GM18511 (cell line): Measurements from ENCODE around the gene HMCES.
"Not testable (repeated sequence)": the region's sequence is repeated elsewhere in the genome, so short reads cannot be mapped to it uniquely, and the experiment has no call there.

ENCODE experiments used
- ATAC-seq: cut with Tn5 transposase; IDR thresholded peaks from one replicate; pipeline ENCODE4 v1.9.1; 2021; ENCODE audit warnings: mild to moderate bottlenecking, moderate library complexity; ENCODE audit not compliant: unreplicated experiment

HMCES gene

DNA sequence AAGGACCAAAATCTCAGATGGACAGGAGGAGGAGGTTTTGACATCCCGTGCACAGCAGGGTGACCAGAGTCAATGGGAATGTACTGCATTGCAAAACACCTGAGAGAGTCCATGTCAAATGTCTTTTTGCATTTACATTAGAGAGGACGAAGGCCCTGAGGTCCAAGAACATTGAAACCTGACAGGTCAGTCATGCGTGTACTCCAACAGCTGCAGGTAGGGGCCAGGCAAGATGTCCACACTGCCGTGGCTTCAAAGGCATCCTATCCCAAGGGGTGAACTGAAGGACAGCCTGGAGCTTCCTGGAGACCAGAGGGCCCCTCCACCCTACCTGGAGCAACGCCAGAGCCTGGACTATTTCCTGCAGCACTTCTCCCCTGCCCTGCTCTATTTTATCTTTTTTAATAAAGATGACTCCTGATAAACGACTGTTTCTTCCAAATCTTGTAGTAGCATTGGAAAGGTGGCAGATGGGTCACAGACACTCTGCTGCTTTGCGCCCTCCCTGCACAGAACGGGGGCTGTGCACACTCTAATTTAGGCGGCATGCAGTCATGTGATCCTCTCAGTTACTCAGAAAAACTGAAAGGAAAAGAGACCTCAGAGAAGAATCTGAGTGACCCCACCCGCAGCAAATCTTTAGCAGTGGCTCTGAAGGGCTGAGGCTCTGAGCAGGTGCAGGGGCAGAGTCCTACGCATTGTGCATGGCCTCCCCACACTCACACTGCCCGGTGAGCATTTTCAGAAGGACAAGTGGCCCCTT lies 68.2 kb downstream of the HMCES start:
- no peak for ATAC-seq

DNA sequence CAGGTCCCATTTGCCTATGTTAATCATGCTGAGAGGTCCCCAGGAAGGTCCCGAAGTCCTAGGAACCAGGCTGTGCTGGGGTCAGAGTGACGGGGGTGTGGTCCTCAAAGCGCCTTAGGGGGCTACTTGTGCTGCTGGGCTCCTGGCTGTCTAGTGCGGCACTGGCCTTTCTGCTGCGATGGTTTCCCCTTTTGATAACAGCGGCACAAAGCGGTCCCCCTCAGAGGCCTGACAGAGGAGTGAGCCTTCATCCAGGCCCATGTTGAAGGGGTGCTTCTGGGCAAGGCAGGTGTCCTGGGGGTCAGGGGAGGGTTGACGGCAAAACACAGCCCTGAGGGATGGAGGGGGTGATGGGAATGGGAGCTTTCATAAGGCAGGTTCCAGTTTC lies 68.8 kb downstream of the HMCES start:
- no peak for ATAC-seq

DNA sequence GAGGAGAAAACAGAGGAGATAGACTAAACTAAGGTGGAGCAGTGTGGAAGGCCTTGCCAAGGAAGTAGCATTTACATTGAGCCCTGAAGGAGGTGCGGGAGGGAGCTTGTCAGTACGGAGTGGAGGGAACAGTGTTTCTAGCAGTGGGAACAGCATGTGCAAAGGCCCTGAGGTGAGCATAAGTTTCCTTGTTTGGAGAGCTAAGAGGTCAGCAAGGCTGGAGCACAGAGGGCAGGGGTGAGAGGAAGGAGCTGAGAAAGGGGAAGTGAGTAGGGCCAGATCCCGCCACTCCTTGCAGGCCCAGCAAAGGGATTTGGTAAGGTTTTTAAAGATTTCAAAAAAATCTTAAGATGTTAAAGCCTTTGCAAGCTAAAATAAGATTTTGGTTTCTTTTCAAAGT lies 70.1 kb downstream of the HMCES start:
- no peak for ATAC-seq

- not testable (repeated sequence) for ATAC-seq
Measured at GRCh38 chr3:129349169-129349568, 70.5 kb downstream of the HMCES start.

- ATAC-seq: no peak
Measured at GRCh38 chr3:129349791-129350190, 71.1 kb downstream of the HMCES start.

DNA sequence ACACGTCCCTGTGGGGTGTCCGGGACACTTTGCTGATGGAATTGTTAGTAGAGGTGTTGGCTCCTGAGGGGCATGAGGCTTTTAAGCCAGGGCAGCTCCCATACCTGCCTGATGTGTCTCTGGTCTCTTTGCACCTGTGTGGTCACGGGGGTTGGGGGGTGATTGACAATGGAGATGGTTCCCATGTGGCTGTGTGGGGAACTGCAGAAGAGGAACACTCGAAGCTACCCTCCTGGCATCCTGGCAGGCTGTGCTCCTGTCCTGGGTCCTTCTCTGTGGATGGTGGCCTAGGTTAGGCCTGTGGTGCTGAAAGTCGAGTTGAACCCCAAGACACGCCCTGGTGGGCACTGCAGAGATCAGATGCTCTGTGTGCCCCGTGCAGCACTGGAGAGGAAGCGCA lies 73.4 kb downstream of the HMCES start:
- no peak for ATAC-seq

GRCh38 chr3:129352650-129353588 lies 74.2 kb downstream of the HMCES start:
- ATAC-seq: no peak

DNA sequence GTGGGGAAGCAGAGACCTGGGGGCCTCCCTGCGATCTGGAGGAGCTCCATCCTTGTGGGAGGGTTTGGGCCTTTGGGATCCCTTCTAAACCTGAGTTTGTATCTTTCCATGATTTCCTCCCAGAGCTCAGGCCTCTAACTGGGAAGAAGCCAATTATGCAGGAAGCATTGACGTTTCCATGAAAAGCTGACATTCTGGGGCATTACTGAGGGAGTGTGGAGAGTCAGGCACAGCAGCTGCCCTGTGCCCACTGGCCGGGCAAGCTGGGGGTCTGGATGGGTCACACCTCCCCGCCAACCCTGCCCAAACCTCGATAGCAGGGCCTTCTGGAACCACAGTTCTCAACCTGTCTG lies 74.9 kb downstream of the HMCES start:
- ATAC-seq: no peak
